NCI-H187 (cell line): ENCODE data around the gene CT45A8.
"Not testable (repeated sequence)": the region's sequence is repeated elsewhere in the genome, so short reads cannot be mapped to it uniquely, and the experiment has no call there.

Experiments used
- DNase-seq, 2 experiments: peaks; one replicate each; lab custom pipeline; 2025; lab: John Stamatoyannopoulos, UW

The CT45A8 gene, protein sequence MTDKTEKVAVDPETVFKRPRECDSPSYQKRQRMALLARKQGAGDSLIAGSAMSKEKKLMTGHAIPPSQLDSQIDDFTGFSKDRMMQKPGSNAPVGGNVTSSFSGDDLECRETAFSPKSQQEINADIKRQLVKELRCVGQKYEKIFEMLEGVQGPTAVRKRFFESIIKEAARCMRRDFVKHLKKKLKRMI

DNA sequence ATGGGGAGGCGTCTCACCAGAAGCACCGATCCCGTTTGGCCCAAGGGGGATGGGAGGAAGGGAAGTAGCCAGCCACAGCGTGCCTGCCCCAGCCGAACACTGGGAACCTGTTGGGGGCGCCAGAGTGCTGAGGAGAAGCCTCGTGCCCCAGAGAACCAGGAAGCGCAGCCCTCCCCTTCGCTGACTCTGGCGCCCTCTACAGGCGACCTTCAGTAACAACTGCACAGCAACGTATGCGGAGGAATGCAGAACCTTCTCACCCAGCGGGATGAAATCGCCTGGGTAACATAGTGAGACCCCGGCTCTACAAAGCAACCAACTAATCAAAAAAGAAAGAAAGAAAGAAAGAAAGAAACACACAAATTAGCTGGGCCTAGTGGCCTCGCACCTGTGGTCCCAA lies at the start of gene CT45A8:
Gene CT45A8, minus strand, starts transcription at position 101 of the 400 bp plus-strand sequence. CDS start 3,755 bp downstream, outside the sequence.
- DNase-seq: not testable (repeated sequence)

DNA sequence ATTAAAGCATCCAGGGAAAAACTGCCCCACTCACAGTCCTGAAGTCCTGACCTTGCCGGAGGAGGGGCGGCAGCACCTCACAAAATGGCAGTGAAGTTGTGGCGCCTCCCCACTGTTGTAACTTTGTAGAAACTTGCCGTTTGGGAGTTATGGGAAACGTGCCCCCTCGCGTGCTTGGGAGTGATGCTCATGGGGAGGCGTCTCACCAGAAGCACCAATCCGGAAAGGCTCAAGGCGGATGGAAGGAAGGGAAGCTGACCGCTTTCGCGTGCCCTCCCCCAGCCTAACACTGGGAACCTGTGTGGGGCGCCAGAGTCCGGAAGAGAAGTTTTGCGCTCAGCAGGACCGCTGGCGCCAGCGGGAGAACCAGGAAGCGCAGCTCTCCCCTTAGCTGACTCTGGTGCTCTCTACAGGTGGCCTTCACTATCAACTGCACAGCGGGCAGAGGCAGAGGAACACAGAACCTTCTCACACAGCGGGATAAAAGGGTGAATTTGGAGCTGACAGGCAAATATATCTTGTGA lies 39.0 kb upstream of the CT45A8 start, which contains the start of the genes CT45A10 and SAGE1:
Gene CT45A10, minus strand, starts transcription at position 151 of the 524 bp plus-strand sequence. CDS start 8,100 bp downstream, outside the sequence.
Gene SAGE1, plus strand, starts transcription at position 423 of the 524 bp plus-strand sequence. CDS start 2,527 bp downstream, outside the sequence.
- no peak for DNase-seq

DNA sequence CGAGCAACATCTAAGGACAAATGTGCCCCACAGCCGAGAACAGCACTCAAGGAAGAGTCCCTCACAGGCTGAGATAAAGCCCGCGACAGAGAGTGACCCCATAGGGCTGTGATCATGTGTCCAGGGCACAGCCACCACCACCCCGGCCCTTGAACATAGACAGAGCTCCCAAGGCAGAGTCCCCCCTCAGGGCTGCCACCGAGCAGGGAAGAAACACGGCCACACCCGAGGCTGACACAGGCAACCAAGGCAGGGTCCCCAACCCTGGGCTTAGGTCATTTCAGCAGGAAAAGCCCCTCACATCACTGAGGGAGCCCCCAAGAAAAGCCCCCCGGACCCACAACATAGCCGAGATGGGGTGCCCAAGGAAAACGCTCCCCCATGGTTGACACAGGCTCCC lies 38.4 kb upstream of the CT45A8 start:
- no peak for DNase-seq

DNA sequence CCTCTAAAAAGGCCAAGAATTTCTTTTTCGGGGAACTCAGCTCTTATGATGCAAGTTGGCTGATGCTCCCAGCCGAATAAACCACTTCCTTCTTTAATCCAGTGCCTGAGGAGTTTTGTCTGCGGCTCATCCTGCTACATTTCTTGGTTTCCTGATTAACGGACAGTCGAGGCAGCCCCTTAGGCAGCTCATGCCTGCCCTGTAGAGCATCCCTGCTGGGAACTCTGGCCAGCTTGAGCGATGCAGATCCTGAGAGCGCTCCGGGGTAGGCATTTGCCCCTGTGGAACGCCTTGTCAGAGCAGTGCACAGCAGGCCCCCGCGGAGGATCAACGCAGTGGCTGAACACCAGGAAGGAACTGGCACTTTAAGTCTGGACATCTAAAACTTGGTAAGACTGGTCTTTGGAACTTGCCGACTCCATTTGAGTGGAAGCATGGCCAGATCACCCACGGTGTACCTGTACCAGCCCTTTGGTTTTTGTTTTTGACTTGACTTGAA lies 35.8 kb upstream of the CT45A8 start:
- DNase-seq: no peak

- DNase-seq: not testable (repeated sequence)
These were observed 34.6 kb upstream of the CT45A8 start for GRCh38 chrX:135888976-135889375.

GRCh38 chrX:135888230-135888629 lies 33.9 kb upstream of the CT45A8 start:
- not testable (repeated sequence) for DNase-seq

DNA sequence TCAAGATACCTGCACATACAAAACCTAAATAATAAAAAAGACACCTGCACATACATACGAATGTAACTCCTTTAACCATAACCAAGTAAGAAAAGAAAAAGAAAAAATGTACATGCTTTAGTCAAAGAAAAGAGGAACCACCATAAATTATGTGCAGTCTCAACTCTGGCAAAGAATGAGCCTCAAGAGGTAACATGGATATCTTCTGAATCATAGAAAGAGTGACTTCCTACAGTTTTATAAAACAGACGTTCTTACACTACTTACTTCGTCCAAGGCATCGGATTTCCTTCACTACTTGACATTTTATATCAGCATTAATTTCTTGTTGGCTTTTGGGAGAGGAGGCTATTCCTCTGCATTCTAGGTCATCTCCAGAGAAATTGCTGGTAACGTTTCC lies 28.4 kb upstream of the CT45A8 start:
- not testable (repeated sequence) for DNase-seq

DNA sequence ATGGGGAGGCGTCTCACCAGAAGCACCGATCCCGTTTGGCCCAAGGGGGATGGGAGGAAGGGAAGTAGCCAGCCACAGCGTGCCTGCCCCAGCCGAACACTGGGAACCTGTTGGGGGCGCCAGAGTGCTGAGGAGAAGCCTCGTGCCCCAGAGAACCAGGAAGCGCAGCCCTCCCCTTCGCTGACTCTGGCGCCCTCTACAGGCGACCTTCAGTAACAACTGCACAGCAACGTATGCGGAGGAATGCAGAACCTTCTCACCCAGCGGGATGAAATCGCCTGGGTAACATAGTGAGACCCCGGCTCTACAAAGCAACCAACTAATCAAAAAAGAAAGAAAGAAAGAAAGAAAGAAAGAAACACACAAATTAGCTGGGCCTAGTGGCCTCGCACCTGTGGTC lies 17.4 kb upstream of the CT45A8 start, which contains the start of gene CT45A9:
Gene CT45A9, minus strand, starts transcription at position 101 of the 400 bp plus-strand sequence. CDS start 3,751 bp downstream, outside the sequence.
- not testable (repeated sequence) for DNase-seq

DNA sequence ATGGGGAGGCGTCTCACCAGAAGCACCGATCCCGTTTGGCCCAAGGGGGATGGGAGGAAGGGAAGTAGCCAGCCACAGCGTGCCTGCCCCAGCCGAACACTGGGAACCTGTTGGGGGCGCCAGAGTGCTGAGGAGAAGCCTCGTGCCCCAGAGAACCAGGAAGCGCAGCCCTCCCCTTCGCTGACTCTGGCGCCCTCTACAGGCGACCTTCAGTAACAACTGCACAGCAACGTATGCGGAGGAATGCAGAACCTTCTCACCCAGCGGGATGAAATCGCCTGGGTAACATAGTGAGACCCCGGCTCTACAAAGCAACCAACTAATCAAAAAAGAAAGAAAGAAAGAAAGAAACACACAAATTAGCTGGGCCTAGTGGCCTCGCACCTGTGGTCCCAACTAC lies 17.2 kb downstream of the CT45A8 start, which contains the start of gene CT45A7:
Gene CT45A7, minus strand, starts transcription at position 101 of the 400 bp plus-strand sequence. CDS start 3,747 bp downstream, outside the sequence.
- DNase-seq: not testable (repeated sequence)

DNA sequence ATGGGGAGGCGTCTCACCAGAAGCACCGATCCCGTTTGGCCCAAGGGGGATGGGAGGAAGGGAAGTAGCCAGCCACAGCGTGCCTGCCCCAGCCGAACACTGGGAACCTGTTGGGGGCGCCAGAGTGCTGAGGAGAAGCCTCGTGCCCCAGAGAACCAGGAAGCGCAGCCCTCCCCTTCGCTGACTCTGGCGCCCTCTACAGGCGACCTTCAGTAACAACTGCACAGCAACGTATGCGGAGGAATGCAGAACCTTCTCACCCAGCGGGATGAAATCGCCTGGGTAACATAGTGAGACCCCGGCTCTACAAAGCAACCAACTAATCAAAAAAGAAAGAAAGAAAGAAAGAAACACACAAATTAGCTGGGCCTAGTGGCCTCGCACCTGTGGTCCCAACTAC lies 34.4 kb downstream of the CT45A8 start, which contains the start of gene CT45A2:
Gene CT45A2, minus strand, starts transcription at position 101 of the 400 bp plus-strand sequence. CDS start 3,747 bp downstream, outside the sequence.
- DNase-seq: not testable (repeated sequence)

DNA sequence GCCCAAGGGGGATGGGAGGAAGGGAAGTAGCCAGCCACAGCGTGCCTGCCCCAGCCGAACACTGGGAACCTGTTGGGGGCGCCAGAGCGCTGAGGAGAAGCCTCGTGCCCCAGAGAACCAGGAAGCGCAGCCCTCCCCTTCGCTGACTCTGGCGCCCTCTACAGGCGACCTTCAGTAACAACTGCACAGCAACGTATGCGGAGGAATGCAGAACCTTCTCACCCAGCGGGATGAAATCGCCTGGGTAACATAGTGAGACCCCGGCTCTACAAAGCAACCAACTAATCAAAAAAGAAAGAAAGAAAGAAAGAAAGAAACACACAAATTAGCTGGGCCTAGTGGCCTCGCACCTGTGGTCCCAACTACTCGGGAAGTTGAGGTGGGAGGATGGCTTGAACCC lies 51.7 kb downstream of the CT45A8 start, which contains the start of gene CT45A6:
Gene CT45A6, minus strand, starts transcription at position 101 of the 400 bp plus-strand sequence. CDS start 3,794 bp downstream, outside the sequence.
- not testable (repeated sequence) for DNase-seq
